HEK293T (cell line): Measurements from ENCODE around the gene PAQR4.

Experiments
- BHLHE40 ChIP-seq: fragments of 450-650 bp; IDR thresholded peaks from 2 replicates; pipeline ENCODE4 v1.6.1; 2016; ENCODE audit warnings: mild to moderate bottlenecking, moderate library complexity, borderline replicate concordance
- FOXA1 ChIP-seq: fragments of 450-650 bp; IDR thresholded peaks from 2 replicates; pipeline ENCODE4 v1.6.1; 2016; ENCODE audit warnings: mild to moderate bottlenecking
- SUZ12 ChIP-seq: fragments of 450-650 bp; IDR thresholded peaks from 2 replicates; pipeline ENCODE4 v1.6.1; 2016; ENCODE audit warnings: mild to moderate bottlenecking
- TF ChIP-seq, protein P1 (sequence below): fragments of 450-650 bp; IDR thresholded peaks from 2 replicates; pipeline ENCODE4 v1.6.1; 2016

DNA sequence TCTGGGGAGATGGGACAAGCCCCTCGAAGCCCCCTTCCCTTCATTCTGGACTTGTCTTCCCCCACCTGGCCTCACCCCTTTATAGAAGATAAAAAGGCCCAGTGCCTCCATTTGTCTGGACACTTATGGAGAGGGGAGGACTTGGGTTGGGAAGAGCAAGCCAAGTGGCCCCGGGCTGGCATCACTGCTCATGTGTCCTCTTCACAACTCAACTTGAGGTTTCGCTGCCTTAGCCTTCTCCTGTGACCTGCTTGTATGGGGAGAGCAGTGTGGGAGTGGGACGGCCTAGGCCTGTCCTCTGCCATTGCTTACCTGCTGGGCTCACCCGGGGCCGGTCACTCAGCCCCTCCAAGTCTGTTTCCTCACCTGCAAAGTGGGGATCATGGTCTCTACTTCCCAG, 1.4 kb downstream of the PAQR4 start:
- TF ChIP-seq SUZ12 (no peak), FOXA1 (no peak), BHLHE40 (no peak)
- TF ChIP-seq, protein P1, sequence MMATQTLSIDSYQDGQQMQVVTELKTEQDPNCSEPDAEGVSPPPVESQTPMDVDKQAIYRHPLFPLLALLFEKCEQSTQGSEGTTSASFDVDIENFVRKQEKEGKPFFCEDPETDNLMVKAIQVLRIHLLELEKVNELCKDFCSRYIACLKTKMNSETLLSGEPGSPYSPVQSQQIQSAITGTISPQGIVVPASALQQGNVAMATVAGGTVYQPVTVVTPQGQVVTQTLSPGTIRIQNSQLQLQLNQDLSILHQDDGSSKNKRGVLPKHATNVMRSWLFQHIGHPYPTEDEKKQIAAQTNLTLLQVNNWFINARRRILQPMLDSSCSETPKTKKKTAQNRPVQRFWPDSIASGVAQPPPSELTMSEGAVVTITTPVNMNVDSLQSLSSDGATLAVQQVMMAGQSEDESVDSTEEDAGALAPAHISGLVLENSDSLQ: no peak
